Measurements from ENCODE around the gene RAB8B.

Gene RAB8B

DNA sequence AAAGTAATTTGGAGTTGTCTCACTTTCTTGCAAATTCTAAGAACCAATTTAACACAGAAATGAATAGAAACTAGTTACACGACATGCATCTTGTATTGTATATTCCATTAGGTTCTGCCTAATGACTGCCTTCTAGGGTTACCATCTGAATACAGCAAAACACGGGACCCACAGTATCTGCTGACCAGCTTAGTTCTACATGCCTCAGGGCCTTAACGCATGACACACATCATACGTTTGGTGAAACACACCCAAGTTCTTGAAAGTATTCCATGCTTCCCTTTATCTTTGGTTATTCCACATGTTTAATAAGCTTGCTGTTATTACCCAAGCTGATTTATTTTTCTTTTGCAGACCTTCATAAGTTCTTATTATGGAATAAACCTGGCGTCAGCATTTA is 115.9 kb downstream of the RAB8B start:
- Histone ChIP-seq H3K4me3 (ENCODE audit: low read length) (no peak overlapping the region), H4K20me1 (ENCODE audit: insufficient read depth, low read length) (no peaks in the 10 kb centered on the region), H3K27ac (ENCODE audit: low read length) (no peak overlapping the region), H3K9ac (ENCODE audit: low read length) (no peak overlapping the region), H3K9me3 (replicated peaks; ENCODE audit: insufficient read depth, low read length) (no peaks in the 10 kb centered on the region), H3K4me1 (ENCODE audit: low read length) (no peaks in the 10 kb centered on the region), H3K36me3 (replicated peaks; ENCODE audit: insufficient read depth, low read length) (no peaks in the 10 kb centered on the region), H3K4me2 (ENCODE audit: low read depth, low read length) (no peak overlapping the region), H3K27me3 (replicated peaks; ENCODE audit: insufficient read depth, low read length) (no peaks in the 10 kb centered on the region), H3F3A (ENCODE audit: insufficient read depth, low read length) (no peaks in the 10 kb centered on the region), H2AFZ (ENCODE audit: low read length) (no peak overlapping the region), H3K9me2 (replicated peaks; ENCODE audit: insufficient read depth, low read length) (no peaks in the 10 kb centered on the region), H3K79me2 (ENCODE audit: low read length) (no peaks in the 10 kb centered on the region)
- no peak for DNase-seq
- TF ChIP-seq, protein P1, sequence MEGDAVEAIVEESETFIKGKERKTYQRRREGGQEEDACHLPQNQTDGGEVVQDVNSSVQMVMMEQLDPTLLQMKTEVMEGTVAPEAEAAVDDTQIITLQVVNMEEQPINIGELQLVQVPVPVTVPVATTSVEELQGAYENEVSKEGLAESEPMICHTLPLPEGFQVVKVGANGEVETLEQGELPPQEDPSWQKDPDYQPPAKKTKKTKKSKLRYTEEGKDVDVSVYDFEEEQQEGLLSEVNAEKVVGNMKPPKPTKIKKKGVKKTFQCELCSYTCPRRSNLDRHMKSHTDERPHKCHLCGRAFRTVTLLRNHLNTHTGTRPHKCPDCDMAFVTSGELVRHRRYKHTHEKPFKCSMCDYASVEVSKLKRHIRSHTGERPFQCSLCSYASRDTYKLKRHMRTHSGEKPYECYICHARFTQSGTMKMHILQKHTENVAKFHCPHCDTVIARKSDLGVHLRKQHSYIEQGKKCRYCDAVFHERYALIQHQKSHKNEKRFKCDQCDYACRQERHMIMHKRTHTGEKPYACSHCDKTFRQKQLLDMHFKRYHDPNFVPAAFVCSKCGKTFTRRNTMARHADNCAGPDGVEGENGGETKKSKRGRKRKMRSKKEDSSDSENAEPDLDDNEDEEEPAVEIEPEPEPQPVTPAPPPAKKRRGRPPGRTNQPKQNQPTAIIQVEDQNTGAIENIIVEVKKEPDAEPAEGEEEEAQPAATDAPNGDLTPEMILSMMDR (IDR thresholded peaks at IDR 0.05; ENCODE audit: low read length) = no peak
- TF ChIP-seq EZH2 (optimal IDR thresholded peaks at IDR 0.05; ENCODE audit: low read depth, low read length) = no peak
- no peak for TF ChIP-seq EZH2phosphoT487 (IDR thresholded peaks at IDR 0.05; ENCODE audit: low read length)

DNA sequence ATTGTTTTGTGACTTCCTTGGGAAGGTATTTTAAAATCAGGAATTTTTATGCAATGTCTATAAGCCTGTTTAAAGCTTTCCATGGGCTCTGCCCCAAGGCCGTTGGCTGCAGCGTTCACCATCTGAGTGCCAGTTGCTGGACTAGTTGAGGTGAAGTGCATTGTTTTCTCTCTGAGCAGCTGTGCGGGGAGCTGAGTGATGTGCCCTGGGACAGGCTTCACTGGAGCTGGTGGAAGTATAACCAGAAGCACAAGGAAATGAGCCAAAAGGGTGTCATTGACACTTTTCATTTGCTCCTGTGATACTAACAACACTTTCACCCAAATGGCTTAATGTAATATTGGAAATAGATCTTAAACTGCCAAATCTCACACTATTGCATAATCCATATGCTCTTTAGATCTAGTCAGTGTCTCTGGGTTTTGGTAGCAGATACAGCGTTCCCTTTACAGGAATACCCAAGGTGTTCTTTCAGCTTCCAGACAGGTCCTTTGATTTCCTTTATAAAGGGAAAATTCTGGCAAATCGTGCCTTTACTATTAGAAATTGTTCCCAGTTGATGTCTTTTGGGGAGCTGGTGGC is 117.2 kb downstream of the RAB8B start:
- Histone ChIP-seq H3K4me3 (ENCODE audit: low read length) (no peak overlapping the region), H3K79me2 (ENCODE audit: low read length) (no peaks in the 10 kb centered on the region), H3K4me2 (ENCODE audit: low read depth, low read length) (no peak overlapping the region), H3K27ac (ENCODE audit: low read length) (no peak overlapping the region), H3K27me3 (replicated peaks; ENCODE audit: insufficient read depth, low read length) (no peaks in the 10 kb centered on the region), H3K9me3 (replicated peaks; ENCODE audit: insufficient read depth, low read length) (no peaks in the 10 kb centered on the region), H3F3A (ENCODE audit: insufficient read depth, low read length) (no peaks in the 10 kb centered on the region), H3K4me1 (ENCODE audit: low read length) (no peaks in the 10 kb centered on the region), H3K9me2 (replicated peaks; ENCODE audit: insufficient read depth, low read length) (no peaks in the 10 kb centered on the region), H3K36me3 (replicated peaks; ENCODE audit: insufficient read depth, low read length) (no peaks in the 10 kb centered on the region), H3K9ac (ENCODE audit: low read length) (no peak overlapping the region), H2AFZ (ENCODE audit: low read length) (no peak overlapping the region), H4K20me1 (ENCODE audit: insufficient read depth, low read length) (no peaks in the 10 kb centered on the region)
- no peak for DNase-seq
- TF ChIP-seq EZH2 (optimal IDR thresholded peaks at IDR 0.05; ENCODE audit: low read depth, low read length) (no peak), EZH2phosphoT487 (IDR thresholded peaks at IDR 0.05; ENCODE audit: low read length) (no peak)
- TF ChIP-seq, protein P1 (IDR thresholded peaks at IDR 0.05; ENCODE audit: low read length) = no peak

DNA sequence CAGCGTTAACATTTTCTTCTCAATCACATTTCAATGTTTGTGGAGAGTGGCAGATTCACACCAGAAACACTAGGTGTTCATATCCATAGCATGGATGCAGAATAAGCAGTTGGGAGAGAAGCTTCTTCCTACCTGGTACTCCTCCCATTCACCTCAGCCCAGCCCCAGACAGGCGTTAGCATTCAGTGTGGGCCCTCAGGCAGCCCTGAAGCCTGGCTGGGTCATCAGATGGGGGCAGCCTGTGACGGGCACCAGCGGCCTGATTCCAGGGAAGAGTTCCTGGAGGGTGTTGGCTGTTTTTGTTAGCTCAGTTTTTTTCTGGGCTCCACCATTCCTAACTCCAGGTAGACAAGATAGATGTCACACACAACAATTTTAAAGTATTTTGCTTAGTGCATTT is 119.1 kb downstream of the RAB8B start:
- no peak overlapping the region for H2AFZ ChIP-seq (ENCODE audit: low read length)
- no peaks in the 10 kb centered on the region for H3K36me3 ChIP-seq (replicated peaks; ENCODE audit: insufficient read depth, low read length)
- H3K27ac ChIP-seq (ENCODE audit: low read length) = no peak overlapping the region
- H3F3A ChIP-seq (ENCODE audit: insufficient read depth, low read length) = no peaks in the 10 kb centered on the region
- no peak overlapping the region for H3K4me2 ChIP-seq (ENCODE audit: low read depth, low read length)
- H3K4me1 ChIP-seq (ENCODE audit: low read length) = no peaks in the 10 kb centered on the region
- no peaks in the 10 kb centered on the region for H3K79me2 ChIP-seq (ENCODE audit: low read length)
- H4K20me1 ChIP-seq (ENCODE audit: insufficient read depth, low read length) = no peaks in the 10 kb centered on the region
- TF ChIP-seq EZH2 (optimal IDR thresholded peaks at IDR 0.05; ENCODE audit: low read depth, low read length) = no peak
- no peak for TF ChIP-seq EZH2phosphoT487 (IDR thresholded peaks at IDR 0.05; ENCODE audit: low read length)
- TF ChIP-seq, protein P1 (IDR thresholded peaks at IDR 0.05; ENCODE audit: low read length) = no peak
- H3K27me3 ChIP-seq (replicated peaks; ENCODE audit: insufficient read depth, low read length) = no peaks in the 10 kb centered on the region
- no peak for DNase-seq
- H3K9me2 ChIP-seq (replicated peaks; ENCODE audit: insufficient read depth, low read length) = no peaks in the 10 kb centered on the region
- no peak overlapping the region for H3K9ac ChIP-seq (ENCODE audit: low read length)
- no peaks in the 10 kb centered on the region for H3K9me3 ChIP-seq (replicated peaks; ENCODE audit: insufficient read depth, low read length)
- H3K4me3 ChIP-seq (ENCODE audit: low read length) = no peak overlapping the region

Measured in MM.1S (cell line).